PFSK-1 (cell line): ENCODE results near the gene TRIM25.

ENCODE experiments used
- FOXP2 ChIP-seq: optimal IDR thresholded peaks from 2 replicates; pipeline ENCODE3; 2011; ENCODE audit warnings: borderline replicate concordance, control low read depth, inconsistent platforms; ENCODE audit not compliant: insufficient read depth; ENCODE audit errors: extremely low read length, extremely low read depth
- POLR2AphosphoS5 ChIP-seq: IDR thresholded peaks from 2 replicates; pipeline ENCODE4 v1.6.1; 2012; ENCODE audit warnings: low read depth, mild to moderate bottlenecking, control low read depth, low read length, moderate library complexity
- REST ChIP-seq, 2 experiments: IDR thresholded peaks; 2 replicates each; pipeline versions ENCODE4 v1.6.1 to v1.8.0; 2011 to 2012; ENCODE audit warnings: low read depth in 2 of 2, low read length in 2 of 2, control low read depth in 1 of 2, inconsistent platforms in 1 of 2, mild to moderate bottlenecking in 1 of 2, moderate library complexity in 1 of 2; ENCODE audit not compliant: insufficient read depth in 1 of 2
- SIN3A ChIP-seq: IDR thresholded peaks from 2 replicates; pipeline ENCODE4 v1.6.1; 2012; ENCODE audit warnings: mild to moderate bottlenecking, low read length, moderate library complexity, borderline replicate concordance; ENCODE audit not compliant: insufficient read depth
- TAF1 ChIP-seq: IDR thresholded peaks from 2 replicates; pipeline ENCODE4 v1.6.1; 2012; ENCODE audit warnings: low read length, control low read depth, borderline replicate concordance; ENCODE audit not compliant: insufficient read depth

TRIM25 gene

GRCh38 chr17:56908001-56908542, 5.8 kb downstream of the TRIM25 start:
- no peak for TF ChIP-seq POLR2AphosphoS5
- TF ChIP-seq FOXP2, result no peak
- TF ChIP-seq REST (IDR thresholded peaks at IDR 0.05; ENCODE audit: insufficient read depth in 1 of 2, low read depth in 2 of 2, low read length in 2 of 2), result no peak
- TF ChIP-seq SIN3A, result no peak
- TF ChIP-seq TAF1, result no peak

GRCh38 chr17:56903560-56903959, 10.3 kb downstream of the TRIM25 start:
- TF ChIP-seq REST (IDR thresholded peaks at IDR 0.05; ENCODE audit: insufficient read depth in 1 of 2, low read depth in 2 of 2, low read length in 2 of 2) (no peak), FOXP2 (no peak), TAF1 (no peak), SIN3A (no peak), POLR2AphosphoS5 (no peak)

- TF ChIP-seq FOXP2 (no peak), REST (IDR thresholded peaks at IDR 0.05; ENCODE audit: insufficient read depth in 1 of 2, low read depth in 2 of 2, low read length in 2 of 2) (no peak), SIN3A (no peak), POLR2AphosphoS5 (no peak)
Measured at GRCh38 chr17:56902348-56902747, 11.5 kb downstream of the TRIM25 start.

- no peak for TF ChIP-seq FOXP2
- no peak for TF ChIP-seq REST (IDR thresholded peaks at IDR 0.05; ENCODE audit: insufficient read depth in 1 of 2, low read depth in 2 of 2, low read length in 2 of 2)
- no peak for TF ChIP-seq SIN3A
- TF ChIP-seq TAF1, result no peak
- TF ChIP-seq POLR2AphosphoS5, result no peak
Measured at GRCh38 chr17:56899403-56899802, 14.4 kb downstream of the TRIM25 start.

- TF ChIP-seq POLR2AphosphoS5, result no peak
- TF ChIP-seq FOXP2, result no peak
- no peak for TF ChIP-seq REST (IDR thresholded peaks at IDR 0.05; ENCODE audit: insufficient read depth in 1 of 2, low read depth in 2 of 2, low read length in 2 of 2)
- no peak for TF ChIP-seq TAF1
- no peak for TF ChIP-seq SIN3A
Measured at GRCh38 chr17:56898874-56899273, 15.0 kb downstream of the TRIM25 start.
